Colon (tissue), 2 donors: Measurements from ENCODE around the gene ABLIM3.

Source experiments
- FAIRE-seq: peaks from 2 replicates; lab custom pipeline; 2012; peaks lifted over from hg19 to GRCh38; lab: Jason Lieb, UNC
- donor health status: control.
- donor health status: control.

Gene ABLIM3

GRCh38 chr5:149141224-149141956 lies at the start of gene ABLIM3:
Gene ABLIM3, plus strand, starts transcription at chr5:149141493. Its CDS starts 603 bp downstream, at chr5:149142096.
- FAIRE-seq = no peak

GRCh38 chr5:149093625-149094024 lies 47.7 kb upstream of the ABLIM3 start:
- no peak for FAIRE-seq

GRCh38 chr5:149094996-149095395 lies 46.3 kb upstream of the ABLIM3 start:
- no peak for FAIRE-seq

DNA sequence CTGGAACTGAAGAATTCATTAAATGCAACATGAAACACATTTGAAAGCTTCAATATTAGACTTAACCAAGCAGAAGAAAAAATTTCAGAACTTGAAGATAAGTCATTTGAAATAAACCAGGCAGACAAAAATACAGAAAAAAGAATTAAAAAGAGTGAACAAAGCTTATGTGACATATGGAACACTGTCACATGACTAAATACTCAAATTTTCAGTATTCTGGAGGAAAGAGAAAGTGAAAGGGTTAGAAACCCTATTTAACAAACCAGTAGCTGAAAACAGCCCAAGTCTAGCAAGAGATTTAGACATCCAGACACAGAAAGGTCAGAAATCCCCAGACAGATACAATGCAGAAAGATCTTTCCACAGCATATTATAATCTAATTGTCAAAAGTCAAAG lies 41.4 kb upstream of the ABLIM3 start:
- no peak for FAIRE-seq

GRCh38 chr5:149100331-149100730 lies 41.0 kb upstream of the ABLIM3 start:
- FAIRE-seq = no peak

DNA sequence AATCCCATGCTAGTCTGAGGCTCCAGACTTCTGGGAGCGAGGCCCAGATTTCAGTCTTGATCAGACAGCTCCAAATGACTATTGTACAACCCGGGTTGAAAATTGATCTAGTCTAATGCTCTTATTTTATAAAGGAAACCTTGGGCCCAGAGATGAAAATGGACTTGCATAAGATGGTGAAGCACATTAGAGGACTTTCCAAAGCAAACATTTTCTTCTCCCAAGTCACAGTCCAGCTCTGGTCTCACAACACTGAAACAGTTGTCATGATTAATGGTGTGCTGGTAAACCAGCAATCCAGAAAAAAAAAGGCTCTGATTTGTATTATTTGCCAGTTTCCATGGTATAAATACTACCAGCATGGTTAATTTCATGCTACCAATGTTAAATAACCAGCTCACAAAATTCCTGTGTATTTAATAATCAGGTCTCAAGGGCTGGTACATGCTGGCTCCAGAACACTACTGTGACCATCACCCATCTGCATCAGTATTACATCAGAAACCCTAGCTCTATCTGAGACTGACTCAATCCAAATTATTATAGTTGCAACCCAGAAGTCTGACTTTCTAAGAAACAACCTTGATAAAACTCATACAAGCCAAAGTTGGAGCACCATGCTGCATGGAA lies 32.5 kb upstream of the ABLIM3 start:
- no peak for FAIRE-seq

DNA sequence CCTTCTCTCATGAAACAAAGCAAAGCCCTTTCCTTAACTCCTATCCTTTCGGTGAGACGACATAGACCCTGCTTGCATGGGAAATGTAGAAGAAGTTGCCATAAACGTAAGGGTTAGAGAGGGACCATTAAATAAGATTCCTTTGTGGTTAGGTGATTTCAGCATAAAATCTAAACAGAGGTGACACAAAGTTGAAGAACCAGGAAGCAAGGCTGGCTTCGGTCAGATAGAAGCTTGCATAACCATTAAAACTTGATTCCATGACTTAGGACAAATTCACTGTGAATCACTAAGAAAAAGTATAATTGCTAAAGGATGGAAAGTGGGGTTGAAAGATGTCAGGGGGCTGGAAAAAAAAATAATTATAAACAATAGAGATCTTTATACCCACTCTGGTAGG lies 30.9 kb upstream of the ABLIM3 start:
- FAIRE-seq = no peak

GRCh38 chr5:149113669-149114068 lies 27.6 kb upstream of the ABLIM3 start:
- FAIRE-seq = no peak

DNA sequence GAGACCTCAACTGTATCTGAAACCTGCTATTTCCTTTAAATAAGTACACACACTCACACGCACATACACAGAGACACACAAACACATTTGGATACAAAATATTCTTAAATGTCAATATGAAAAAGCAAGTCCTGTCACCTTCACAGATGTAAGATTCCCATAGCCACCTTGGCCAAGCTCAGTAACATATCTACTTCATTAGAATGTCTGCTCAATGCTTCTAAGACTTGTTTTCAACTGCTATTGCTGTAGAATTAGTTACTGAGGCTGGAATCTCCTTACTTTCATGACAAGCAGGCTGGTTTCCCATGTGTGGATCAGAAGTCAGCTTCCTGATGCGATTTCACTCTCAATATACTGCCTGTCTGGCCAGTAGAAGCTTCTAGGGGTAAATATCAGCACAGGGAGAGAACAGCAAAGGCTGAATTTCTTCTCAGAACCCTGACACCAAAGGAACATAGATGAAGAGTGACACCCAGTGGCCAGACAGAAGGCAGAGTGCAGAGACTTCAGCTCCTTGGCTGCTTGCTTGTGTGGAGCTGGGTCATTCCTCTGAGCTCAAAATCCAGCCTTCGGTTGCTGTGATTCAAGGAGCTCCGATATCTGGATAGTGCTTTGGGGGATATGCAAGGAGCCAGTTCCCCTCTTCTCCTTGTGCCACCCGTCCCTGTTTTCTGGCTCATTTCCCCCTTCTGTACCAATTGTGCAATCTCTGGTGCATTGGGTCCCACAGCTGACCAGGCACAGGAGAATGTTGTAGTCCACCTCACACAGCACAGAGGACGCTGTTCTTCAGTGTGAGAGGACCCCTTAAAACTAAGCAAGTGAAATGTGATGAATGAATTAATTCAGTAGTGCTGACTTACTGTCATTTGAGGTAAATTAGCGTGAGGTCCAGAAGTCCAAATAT lies 26.6 kb upstream of the ABLIM3 start:
- FAIRE-seq = no peak

GRCh38 chr5:149117970-149118369 lies 23.3 kb upstream of the ABLIM3 start:
- FAIRE-seq = no peak

- no peak for FAIRE-seq
Observed at GRCh38 chr5:149118463-149118862, 22.8 kb upstream of the ABLIM3 start.

DNA sequence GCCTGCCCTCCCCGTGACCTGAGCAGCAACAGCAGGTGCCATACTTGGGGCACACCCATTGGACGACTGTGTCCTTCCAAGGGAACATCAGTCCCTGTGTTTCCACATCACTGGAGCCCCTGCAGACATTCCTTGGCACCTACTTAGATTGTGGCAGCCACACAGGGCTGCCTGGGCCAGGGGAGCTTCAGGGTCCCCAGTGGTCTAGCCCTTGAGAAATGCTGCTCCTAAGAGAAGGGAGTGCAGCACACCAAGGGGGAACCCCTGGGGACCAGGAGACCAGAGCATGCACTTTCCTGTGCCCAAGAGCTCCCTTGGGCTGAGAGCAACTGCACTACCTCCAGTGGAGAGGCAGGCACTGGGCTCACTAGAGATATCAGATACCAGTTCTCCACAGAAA lies 20.1 kb upstream of the ABLIM3 start:
- no peak for FAIRE-seq

DNA sequence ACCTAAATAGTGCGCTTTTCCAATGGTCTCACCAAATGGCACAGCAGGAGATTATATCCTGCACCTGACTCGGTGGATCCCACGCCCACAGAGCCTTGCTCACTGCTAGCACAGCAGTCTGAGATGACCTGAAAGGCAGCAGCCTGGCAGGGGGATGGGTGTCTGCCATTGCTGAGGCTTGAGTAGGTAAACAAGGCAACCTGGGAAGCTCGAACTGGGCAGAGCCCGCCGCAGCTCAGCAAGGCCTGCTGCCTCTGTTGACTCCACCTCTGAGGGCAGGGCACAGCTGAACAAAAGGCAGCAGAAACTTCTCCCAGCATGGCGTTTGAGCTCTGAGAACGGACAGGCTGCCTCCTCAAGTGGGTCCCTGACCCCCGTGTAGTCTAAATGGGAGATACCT lies 18.1 kb upstream of the ABLIM3 start:
- no peak for FAIRE-seq

DNA sequence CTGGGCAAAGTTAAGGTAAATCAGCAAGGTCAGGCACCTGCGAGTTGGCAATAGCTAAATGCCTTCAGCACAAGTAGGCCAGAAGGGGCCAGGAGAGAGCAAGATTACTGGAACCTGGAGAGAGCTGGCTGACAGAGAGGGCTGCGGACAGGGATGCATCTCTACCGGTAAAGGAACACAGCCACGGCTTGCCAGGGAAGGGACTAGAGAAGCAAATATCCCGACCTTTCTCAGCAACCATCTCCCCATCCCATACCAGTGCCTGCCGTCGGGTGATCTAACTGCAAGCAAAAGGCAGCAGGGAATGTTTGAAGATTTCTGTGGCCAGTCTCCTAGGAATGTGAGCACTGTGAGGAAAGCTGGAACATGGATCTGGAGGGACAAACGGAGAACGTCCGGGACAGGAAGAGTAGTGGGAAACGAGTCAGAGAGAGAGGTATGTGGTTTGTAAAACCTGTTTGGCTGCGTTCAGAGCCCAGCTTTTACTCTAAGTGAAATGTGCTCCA lies 15.9 kb upstream of the ABLIM3 start:
- FAIRE-seq = no peak

GRCh38 chr5:149126906-149127305 lies 14.4 kb upstream of the ABLIM3 start:
- no peak for FAIRE-seq

DNA sequence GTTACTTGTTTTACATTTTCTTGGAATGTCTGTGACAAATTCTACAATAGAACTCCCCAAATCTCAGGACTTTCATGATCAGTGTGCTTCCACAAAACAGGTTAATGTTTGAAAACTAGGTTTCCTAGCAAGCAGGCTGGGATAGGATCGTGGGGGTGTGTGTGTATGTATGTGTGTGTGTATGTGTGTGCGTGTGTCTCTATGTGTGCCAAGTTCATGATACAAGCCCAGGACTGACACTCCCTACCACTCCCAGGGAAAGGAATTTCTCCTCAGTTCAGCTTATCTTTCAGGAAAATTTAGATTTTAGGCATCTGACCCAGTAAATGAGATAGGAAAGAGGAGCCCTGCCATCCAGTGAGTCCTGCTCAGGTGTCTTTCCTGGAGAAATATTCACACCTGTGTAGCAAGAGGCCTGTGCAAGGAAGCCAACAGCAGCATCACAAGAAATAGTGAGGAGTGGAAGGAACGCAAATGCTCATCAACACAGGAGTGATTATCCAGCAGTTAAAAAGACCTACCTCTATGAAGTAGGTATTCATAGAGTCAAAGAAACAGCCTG lies 13.8 kb upstream of the ABLIM3 start:
- no peak for FAIRE-seq

DNA sequence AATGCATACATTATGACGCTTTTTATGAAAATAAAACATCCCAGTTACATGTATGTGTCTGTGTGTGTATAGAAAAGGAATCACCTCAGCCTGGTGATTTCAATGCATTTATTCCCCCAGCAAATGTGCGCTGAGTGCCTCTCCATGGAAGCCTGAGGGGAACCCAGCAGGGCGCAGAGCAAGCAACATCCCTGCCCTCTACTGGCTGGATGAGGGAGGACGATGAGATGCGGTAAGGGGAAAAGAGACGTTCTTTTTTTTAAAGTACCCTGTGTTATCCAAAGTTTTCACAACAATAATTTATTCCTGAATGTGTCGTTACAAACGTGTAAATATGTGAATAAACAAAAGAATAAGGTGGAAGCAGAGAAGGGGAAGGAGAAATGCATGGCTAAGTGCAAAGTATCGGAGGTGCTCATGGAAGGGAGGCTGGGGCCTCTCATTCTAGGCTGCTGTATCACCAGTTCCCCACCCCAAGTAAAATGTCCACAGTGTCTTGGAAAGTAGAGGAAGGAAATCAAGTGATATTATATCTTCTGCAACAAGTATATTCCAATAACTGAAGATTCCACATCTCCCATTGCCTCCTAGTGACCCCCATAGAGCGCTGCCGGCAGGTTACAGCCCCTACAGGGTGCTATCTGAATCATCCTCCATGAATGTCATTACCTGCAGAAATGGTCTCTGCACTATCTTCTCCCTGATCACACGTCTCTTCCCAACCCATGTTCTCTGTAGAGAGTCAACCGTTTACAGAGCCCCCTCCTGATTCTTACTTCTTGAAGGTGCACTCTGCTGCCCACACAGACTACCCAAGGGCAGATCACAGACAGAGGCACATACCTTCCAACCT lies 13.0 kb upstream of the ABLIM3 start:
- no peak for FAIRE-seq

- FAIRE-seq = no peak
Observed at GRCh38 chr5:149129181-149129580, 12.1 kb upstream of the ABLIM3 start.

- FAIRE-seq = no peak
Observed at GRCh38 chr5:149130121-149130914, 11.0 kb upstream of the ABLIM3 start.

DNA sequence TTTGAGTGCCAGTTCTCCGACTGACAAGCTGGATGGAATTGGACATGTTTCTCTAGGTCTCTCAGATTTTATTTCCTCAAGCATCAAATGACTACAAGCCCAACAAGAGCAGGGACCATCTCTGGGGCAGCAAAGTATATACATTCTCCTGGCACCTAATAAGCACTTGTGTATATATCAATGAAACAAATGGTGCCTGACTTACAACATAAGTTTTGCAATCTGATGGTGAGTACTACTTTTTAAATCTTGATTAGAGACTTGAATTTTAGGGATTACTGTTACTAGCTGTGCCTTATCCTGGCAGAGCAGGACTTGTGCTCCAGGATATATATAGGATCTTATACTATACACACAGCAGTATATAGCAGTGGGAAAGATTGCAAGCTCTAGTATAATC lies 8.8 kb upstream of the ABLIM3 start:
- FAIRE-seq = no peak
